ENCODE data around the gene FBXW11.
"Not testable (repeated sequence)": the region's sequence is repeated elsewhere in the genome, so short reads cannot be mapped to it uniquely, and the experiment has no call there.

FBXW11 gene

DNA sequence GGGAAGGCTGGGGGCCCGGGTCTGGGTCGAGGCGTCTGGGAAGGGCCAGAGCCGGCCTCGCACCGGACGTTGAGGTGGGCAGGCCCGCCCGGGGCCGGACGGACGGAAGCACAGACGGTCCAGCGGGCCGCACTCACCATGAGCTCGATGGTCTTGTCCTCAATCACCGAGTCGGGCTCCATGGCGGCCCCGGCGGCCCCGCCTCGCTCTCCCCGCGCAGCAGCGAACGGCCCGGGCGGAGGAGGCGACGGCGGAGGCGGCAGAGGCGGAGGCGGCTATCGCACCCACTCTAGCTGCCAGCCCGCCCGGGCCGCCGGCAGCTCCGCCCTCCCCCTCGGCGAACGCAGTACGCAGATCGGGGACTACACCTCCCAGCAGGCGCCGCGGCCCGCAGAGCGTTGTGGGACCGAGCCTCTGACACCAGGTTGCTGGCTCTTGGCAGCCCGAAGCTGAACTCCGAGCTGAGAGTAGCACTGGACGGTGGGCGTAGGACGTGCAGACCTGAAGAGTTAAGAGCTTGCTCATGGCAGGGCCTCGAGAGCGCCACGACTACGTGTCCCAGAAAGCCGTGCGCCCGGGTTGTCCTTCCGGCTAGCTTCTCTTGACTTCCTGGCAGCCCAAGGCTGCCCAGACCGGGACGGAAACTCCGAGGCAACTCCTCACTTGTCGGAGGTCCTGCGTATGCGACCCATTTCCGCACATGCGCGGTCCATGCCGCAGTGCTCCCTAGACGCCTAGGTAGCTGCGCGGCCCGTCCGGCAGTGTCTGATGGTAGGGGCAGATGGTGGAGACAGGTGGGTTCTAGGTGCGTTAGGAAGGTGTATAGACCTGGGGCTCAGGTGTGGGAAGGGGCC is at the start of gene FBXW11:
Gene FBXW11, minus strand, starts transcription at position 318 of the 854 bp plus-strand sequence. Its CDS starts 136 bp downstream, at position 182.
- peak; percentile 69 for DNase-seq

- no peak for DNase-seq
These were observed 49.6 kb upstream of the FBXW11 start for GRCh38 chr5:172055996-172056395.

- no peak for DNase-seq
These were observed 49.0 kb upstream of the FBXW11 start for GRCh38 chr5:172055421-172055820.

GRCh38 chr5:172054611-172055153 is 48.2 kb upstream of the FBXW11 start:
- DNase-seq, result no peak

DNA sequence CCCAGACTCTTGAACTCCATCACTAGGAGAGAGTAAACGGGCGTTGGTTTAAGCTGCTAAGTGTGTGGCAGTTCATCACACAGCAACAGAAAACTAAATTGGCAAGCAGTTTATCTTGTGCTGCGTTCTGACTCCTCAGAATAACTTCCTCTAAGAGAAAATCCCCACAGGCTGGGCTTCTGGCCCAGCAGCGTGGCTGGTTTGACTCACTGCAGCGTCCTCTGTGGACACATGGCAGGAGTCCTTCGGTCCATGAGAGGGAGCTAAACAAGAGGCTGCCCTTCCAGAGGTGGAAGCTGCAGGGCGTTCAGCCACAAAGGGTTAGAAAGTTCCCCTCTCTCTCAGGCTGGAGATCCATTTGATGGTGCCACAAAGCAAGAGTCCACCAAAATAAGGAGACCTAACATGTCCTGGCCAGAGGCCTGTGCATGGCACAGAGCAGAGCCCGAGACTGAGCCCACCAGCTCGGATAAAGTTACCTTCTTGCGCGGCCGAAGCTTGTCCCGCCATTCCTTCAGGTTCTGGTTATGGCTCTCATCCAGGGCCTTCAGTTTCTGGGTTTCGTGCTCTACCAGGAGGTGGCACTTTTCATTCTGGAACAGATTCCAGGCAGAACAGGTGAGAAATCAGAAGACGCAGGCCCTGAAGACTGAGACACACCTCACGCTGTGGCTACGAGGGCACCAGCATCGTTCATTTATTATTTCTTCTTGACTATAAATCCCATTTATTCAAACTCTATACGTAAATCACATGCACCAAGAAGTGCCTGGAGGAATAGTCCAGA is 46.2 kb upstream of the FBXW11 start:
- no peak for DNase-seq

DNA sequence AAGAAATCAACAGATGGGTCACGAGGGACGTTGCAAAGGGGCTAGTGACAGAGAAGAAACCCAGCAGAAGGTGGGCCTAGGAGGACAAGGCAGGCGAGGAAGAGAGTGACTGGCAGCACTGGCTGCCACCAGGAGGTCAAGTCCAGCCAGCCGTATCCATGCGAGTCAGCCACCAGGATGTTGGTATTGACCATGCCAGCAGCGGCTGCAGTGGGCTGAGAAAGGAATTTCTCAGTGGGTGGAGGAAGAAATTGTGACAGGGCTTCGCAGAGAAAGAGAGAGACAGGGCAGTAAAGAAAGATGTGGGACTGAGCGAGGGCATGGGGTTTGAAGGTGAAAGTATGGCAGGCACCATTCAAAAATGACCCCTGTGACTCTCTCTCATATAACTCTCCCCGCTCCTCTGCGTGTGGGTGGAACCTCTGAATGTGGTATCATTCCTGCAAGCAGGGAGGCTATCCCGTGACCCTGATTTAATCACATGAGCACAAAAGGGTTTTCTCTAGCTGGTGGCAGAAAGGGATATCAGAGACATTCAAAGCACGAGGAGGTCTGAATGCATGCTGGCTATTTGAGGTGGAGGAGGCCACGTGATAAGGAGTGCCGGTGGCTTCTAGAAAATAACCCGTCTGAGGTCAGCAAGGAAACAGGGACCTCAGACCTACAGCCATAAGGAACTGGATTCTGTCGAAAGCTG is 45.4 kb upstream of the FBXW11 start:
- no peak for DNase-seq

DNA sequence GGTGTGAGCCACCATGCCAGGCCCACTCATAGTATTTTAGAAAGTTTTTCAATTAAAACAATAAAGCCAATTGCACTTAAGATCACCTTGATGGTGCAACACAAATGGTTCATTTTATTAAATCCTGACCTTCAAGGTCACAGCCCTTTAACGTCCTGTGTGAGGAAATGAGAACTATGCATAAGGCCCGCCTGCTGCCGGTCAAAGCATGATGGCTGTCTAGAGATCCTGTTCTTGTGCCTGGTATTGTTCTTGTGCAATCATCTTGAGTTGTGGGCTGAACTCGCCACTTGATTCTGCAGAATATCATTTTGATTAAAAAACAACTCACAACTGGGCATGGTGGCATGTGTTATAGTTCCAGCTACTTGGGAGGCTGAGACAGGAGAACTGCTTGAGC is 43.6 kb upstream of the FBXW11 start:
- DNase-seq, result no peak

DNA sequence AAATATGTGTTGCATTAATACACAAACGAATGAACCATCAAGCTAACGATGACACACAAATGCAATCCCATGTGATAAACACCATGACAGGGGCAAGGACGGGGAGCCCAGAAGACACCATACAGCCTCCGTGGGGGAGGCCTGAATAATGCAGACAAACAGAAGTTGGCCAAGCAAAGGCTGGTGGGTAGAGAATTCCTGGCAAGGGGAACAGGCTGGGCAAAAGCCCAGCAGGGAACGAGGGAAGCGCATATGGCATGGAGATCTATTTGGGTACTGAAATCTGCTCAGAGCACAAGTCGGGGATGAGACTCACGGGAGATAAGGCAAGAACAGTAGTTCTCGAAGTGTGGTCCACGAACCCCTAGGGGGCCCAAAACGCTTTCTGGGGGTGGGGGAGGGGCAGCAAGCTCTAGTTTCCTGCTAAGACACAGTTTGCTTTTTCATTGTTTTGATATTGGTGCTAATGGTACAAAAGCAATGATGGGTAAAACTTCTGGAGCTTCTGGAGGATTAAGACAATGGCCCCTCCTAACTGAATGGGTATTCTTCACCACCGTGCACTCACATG is 42.9 kb upstream of the FBXW11 start:
- no peak for DNase-seq

- no peak for DNase-seq
These were observed 42.2 kb upstream of the FBXW11 start for GRCh38 chr5:172048539-172049101.

DNA sequence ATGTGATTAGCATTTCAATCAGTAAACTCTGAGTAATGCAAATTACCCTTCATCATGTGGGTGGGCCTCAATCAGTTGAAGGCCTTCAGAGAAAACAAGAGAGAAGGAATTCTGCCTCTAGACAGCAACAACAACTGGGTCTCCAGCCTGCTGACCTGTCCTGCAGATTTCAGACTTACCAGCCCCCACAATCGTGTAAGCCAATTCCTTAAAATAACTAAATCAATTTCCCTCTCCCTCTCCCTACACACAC is 41.7 kb upstream of the FBXW11 start:
- DNase-seq, result no peak

DNA sequence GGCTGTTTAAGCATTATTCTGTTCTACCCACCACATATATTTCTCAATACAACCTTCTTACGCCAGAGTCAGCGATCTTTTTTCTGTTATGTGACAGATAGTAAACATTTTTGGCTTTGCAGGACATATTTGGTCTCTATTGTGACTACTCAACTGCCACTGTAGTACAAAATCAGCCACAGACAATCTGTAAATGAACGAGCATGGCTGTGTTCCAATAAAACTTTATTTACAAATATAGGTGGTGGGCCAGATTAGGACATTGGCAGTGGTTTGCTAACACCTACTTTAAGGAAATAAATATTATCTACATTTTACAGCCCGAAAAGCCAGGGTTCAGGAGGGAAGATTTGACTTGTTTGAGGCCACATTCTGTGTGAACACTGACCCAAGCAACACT is 40.2 kb upstream of the FBXW11 start:
- no peak for DNase-seq

GRCh38 chr5:172045315-172045632 is 38.8 kb upstream of the FBXW11 start:
- DNase-seq, result no peak

DNA sequence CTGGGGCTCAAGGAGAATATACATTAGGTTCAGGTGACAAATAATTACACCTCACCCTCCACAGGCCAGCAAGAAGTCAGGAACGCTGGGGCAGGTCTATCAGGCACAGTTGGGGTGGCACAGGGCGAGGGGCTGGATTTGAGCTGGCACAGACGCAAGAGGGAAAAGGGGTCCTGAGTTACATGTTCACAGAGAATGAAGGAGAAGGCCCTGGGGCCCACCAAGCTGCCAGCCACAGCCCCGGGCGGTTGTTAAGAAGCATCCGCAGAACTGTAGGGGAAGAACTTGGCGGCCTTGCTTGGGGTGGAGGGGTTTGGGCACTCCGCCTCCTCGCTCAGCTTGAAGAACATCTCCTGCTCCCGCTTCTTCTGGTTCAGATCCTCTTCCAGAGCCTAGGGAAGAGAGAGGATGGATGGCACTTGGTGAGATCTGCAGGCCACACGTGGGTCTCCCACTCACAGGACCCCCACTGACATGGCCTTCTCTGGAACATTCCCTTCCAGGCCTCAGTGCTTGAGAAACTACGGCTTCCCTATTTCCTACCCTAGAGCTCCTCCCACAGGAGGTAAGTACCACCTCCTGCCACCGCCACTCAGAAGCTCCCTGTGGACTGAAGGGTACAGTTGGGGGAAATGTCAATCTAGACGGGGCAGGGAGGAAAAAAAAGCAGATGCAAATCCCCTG is 38.3 kb upstream of the FBXW11 start:
- no peak for DNase-seq

DNA sequence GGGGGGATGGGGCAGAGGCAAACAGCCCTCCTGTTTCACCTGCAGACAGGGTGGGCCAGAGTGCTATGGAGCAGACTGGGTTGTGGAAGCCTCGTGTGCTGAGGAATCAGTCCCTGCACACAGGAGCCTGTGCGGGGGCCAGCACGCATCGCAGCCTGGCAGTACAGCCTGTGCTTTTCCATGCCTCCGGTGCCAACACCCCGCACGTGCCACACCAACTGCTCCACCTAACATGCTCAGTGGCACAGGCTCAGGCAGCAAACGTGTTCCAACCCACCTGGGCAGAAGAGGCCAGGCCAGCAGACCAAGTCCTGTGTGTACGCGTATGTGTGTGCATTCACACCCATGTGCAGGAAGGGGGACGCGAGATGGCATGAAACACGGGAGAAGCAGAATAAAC is 37.4 kb upstream of the FBXW11 start:
- no peak for DNase-seq

- no peak for DNase-seq
These were observed 35.7 kb upstream of the FBXW11 start for GRCh38 chr5:172042183-172042582.

- no peak for DNase-seq
These were observed 31.7 kb upstream of the FBXW11 start for GRCh38 chr5:172038167-172038566.

DNA sequence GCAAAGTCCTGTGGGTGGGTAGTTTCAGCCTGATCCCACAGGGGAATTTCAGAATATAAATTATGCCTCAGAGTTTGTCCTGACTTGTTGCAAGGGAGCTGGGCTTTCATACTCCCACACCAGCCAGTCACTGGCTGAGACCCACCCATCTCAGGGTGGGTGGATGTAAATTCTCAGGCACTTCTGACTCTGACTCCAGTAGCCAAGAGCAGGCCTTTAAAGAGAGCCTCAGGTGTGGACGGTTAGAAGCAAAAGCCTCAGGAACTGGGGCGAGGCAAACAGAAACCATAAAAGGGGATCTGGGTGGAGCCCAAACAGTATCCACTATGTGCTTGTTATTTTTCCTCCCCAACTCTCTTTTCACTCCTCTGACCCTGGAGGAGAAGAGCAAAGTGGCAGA is 28.6 kb upstream of the FBXW11 start:
- DNase-seq, result no peak

DNA sequence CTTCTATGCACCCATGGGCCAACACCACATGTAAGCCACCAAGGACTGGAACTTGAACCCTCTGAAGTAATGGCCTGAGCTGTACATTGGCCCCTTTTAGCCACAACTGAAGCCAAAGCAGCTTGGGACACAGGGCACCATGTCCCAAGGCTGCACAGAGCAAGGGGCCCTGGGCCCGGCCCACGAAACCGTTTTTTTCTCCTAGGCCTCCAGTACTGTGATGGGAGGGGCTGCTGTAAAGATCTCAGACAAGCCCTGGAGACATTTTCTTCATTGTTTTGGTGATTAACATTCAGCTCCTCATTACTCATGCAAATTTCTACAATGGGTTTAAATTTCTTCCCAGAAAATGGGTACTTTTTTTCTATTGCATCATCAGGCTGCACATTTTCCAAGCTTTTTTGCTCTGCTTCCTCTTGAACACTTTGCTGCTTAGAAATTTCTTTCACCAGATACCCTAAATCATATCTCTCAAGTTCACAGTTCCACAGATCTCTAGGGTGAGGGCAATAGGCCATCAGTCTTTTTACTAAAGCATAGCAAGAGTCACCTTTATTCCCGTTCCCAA is 25.5 kb upstream of the FBXW11 start:
- DNase-seq, result no peak

GRCh38 chr5:172029876-172030275 is 23.4 kb upstream of the FBXW11 start:
- no peak for DNase-seq

DNA sequence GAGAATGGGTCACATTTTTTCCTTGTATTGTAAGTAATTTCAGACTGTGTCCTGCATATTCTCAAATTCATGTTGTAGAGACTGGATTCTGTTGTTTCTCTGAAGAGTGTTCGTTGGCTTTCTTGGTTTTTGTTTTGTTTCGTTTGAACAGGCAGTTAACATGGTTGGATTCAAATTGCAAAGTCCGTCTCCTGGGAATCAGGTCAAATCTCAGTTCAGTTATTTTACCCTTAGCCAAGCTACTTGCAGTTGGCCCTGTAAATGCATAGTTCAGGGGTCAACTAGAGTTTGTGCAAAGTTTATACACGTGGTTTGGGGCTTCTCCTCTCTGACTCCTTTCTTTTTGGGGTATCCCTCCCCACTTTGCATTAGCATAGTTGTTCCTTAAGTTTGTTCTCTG is 21.7 kb upstream of the FBXW11 start:
- DNase-seq, result no peak

- not testable (repeated sequence) for DNase-seq
These were observed 13.8 kb upstream of the FBXW11 start for GRCh38 chr5:172020110-172020786.
